ENCODE data around the gene SELP. TPM values are rescaled to one million over a fixed set of nuclear protein-coding genes. Genes with fewer than 3 reads are reported as not detected.

Gene SELP
- total and polyA plus RNA-seq, 9 of the 15 experiments (the other 6 are each of a cell fraction or from before 2014, with no cell fraction given) = not detected

- WGBS (ENCODE audit: insufficient coverage, low coverage, missing lambda C conversion rate) = 5% methylated on average over 1 of the region's 1 CpG
- in situ Hi-C loops (cut with MboI) (no loop called here), intact Hi-C loops (cut with micrococcal nuclease) (no loop called here)
- H3K4me1 ChIP-seq (replicated peaks in 1 of 2; ENCODE audit: control insufficient read depth in 2 of 2, insufficient read depth in 2 of 2, low read length in 2 of 2) = no peaks in the 10 kb centered on the region
- ATAC-seq (no peak), FAIRE-seq (no peak), DNase-seq (ENCODE audit: extremely low read depth in 1 of 4, low spot score in 3 of 4) (no peak)
- ChIA-PET POLR2A (interaction anchor here (0.6 kb wide), 1 partner anchor 42 kb away, joined by 3 read pairs; no protein-coding TSS in a partner anchor), CTCF (ENCODE audit: low intra/inter-chr PET ratio) (no interaction called here)
- H3K4me3 ChIP-seq = no peak overlapping the region
- no peaks in the 10 kb centered on the region for H3K79me2 ChIP-seq (ENCODE audit: control insufficient read depth, insufficient read depth, low read length)
- no peaks in the 10 kb centered on the region for H4K20me1 ChIP-seq (replicated peaks; ENCODE audit: control insufficient read depth, insufficient read depth, low read length)
- H3K27ac ChIP-seq (ENCODE audit: extremely low read depth, low read depth, low read length) = no peak overlapping the region
- no peak overlapping the region for H2AFZ ChIP-seq (ENCODE audit: low read depth, low read length)
- peaks cover 0 to 1% of the 10 kb centered on the region in 2 experiments; a peak in 2 of 5 replicates for H3K27me3 ChIP-seq (ENCODE audit: control insufficient read depth in 2 of 2, insufficient read depth in 2 of 2, low read length in 2 of 2)
- H3K9ac ChIP-seq (ENCODE audit: insufficient read depth in 1 of 2, low read depth in 2 of 2, low read length in 2 of 2) = no peak overlapping the region
- no peak overlapping the region for H3K4me2 ChIP-seq (ENCODE audit: insufficient read depth, low read length)
- no peaks in the 10 kb centered on the region for H3K9me3 ChIP-seq (replicated peaks; ENCODE audit: control insufficient read depth, insufficient read depth, low read depth, low read length)
- H3K9me1 ChIP-seq (ENCODE audit: control insufficient read depth, insufficient read depth, low read length) = no peaks in the 10 kb centered on the region
- H3K36me3 ChIP-seq (ENCODE audit: control insufficient read depth, insufficient read depth, low read length) = no peaks in the 10 kb centered on the region
- BruUV-seq (replicated peaks) = no TSS peak
- no peak for TF ChIP-seq COPS2 (conservative IDR thresholded peaks at IDR 0.05)
- no peak for TF ChIP-seq CREB5 (CRISPR knock-in tag; IDR thresholded peaks at IDR 0.05)
- no peak for TF ChIP-seq RBM34 (IDR thresholded peaks at IDR 0.05; ENCODE audit: borderline replicate concordance, insufficient read depth, low read length)
- no peak for TF ChIP-seq E2F3 (CRISPR knock-in tag; IDR thresholded peaks at IDR 0.05)
- no peak for TF ChIP-seq MEF2A (IDR thresholded peaks at IDR 0.05; ENCODE audit: control insufficient read depth, low read depth, low read length)
- no peak for TF ChIP-seq ZNF707 (CRISPR knock-in tag; conservative IDR thresholded peaks at IDR 0.05)
- no peak for TF ChIP-seq DNMT1 (IDR thresholded peaks at IDR 0.05)
- no peak for TF ChIP-seq ZNF23 (CRISPR knock-in tag; IDR thresholded peaks at IDR 0.05)
- no peak for TF ChIP-seq NR4A1 (CRISPR knock-in tag; IDR thresholded peaks at IDR 0.05)
- no peak for TF ChIP-seq NR4A1 (tag; IDR thresholded peaks at IDR 0.05)
- TF ChIP-seq BCOR (IDR thresholded peaks at IDR 0.05) = no peak
- no peak for TF ChIP-seq RBM14 (IDR thresholded peaks at IDR 0.05; ENCODE audit: borderline replicate concordance, insufficient read depth, low read depth, low read length)
- no peak for TF ChIP-seq SMC3 (conservative IDR thresholded peaks at IDR 0.05; ENCODE audit: insufficient read depth, low read depth, low read length)
- no peak for TF ChIP-seq ZNF41 (CRISPR knock-in tag; conservative IDR thresholded peaks at IDR 0.05)
- TF ChIP-seq ZNF512 (tag; IDR thresholded peaks at IDR 0.05) = no peak
Observed at GRCh38 chr1:169568497-169568896, 61.4 kb downstream of the SELP start.

All from K562 (cell line).